ENCODE results near the gene SGCA.
A peak's percentile ranks its signal among the peaks of the same experiment; 100 is the strongest.

SGCA gene

DNA sequence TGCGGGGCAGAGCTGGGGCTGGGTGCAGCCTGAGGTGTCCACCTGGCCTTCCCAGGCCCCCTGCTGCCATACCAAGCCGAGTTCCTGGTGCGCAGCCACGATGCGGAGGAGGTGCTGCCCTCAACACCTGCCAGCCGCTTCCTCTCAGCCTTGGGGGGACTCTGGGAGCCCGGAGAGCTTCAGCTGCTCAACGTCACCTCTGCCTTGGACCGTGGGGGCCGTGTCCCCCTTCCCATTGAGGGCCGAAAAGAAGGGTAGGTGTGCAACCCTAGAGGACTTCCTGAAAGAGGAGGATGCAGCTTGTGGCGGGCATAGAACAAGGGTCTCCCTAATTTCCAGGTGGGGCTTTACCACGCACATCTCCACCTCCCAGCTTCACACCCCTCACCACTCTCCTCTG, 2.5 kb downstream of the SGCA start:
- DNase-seq, result no peak

DNA sequence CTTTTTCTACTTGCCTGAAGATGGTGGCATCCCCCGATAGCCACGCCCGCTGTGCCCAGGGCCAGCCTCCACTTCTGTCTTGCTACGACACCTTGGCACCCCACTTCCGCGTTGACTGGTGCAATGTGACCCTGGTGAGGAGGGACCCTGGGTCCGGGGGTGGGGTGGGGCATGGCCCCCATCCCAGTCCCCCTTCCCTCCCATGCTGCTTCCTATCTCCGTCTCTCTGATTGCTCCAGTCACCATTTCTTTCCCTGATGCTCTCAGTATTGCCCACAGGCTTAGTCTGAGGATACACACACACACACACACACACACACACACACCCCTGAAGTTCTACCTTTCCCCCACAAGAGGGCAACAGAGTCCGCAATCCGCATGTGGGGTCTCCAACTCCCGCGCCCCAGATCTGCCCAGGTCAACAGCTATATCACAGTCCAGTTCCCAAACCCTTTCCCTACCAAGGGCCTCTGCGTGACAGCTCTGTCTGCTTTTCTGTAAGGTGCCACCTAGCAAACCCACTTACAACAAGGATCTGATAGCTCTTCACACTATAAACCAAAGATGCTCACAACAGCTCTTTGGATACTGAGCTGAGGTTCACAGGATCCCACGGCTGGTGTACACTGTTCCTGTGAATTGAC, 3.4 kb downstream of the SGCA start:
- DNase-seq, result no peak

DNA sequence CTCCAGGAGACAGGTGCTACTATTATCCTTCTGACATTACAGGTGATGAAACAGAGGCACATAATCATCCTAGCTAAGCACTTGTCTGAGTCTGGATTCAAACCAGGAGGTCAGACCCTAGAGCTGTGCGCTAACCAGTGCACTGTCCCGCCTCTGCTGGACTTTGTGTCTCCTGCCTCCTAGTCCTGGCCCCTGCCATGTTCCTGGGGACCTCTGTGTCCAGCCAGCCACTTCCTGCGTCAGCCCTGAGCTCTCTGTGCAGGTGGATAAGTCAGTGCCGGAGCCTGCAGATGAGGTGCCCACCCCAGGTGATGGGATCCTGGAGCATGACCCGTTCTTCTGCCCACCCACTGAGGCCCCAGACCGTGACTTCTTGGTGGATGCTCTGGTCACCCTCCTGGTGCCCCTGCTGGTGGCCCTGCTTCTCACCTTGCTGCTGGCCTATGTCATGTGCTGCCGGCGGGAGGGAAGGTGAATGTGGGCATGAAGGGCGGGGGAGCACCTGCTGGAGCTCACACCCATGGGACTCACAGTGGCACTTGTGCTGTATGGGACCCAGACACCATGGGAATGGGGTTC, 4.2 kb downstream of the SGCA start:
- no peak for DNase-seq

GRCh38 chr17:50170662-50171370, 5.0 kb downstream of the SGCA start:
- DNase-seq, result no peak

DNA sequence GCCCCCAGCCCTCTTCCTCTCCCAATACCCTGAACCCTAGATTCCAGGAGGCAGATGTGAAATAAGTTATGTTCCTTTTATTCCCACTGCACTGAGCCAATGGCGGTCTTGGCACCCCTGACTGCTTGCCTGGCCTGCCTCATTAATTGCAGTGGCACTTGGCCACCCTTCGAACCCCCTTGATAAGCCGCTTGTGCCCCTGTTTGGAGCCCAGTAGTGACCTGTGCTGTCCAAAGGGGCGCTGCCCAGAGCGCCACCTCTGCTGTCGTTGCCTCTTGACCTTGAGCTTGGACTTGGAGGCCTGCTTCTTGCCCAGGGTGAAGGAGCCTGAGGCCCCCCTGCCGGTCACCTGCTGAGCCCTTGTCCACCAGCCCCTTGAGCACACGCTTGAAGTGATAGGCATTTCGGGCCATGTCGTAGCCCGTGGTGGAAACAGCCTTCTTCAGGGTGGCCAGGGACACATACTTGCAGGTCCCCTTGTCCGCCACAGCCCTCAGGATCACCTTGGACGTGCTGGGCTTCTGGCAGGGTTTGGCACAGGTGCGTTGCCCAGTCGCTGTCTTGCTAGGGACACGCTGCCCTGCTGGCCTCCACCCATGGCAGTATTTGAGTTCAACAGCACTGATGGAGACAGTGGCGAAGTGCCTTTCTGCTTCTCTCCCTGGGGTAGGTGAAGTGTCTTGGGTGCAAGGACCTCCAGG, 5.7 kb downstream of the SGCA start:
- no peak for DNase-seq

DNA sequence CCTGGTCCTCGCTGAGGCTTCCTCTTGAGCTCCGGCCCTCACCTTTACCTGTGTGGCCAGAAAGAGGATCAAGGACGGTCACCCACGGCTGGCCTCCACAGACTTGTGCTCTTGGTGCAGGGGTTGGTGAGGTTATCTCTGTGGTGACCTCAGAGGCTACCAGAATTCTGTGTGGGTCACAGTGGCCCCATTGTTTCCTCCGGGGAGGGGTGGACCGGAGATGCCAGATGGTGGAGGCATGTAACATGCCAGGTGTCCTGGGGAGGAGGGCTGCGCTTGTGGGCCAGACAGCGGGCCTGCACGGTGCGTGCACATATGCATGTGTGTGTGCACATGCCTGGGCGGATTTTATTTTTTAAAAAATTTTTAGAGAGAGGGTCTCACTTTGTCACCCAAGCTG, 6.3 kb downstream of the SGCA start:
- DNase-seq, result no peak

- DNase-seq, result no peak
These were observed 7.1 kb downstream of the SGCA start for GRCh38 chr17:50172936-50173334.

GRCh38 chr17:50173335-50173941, 7.6 kb downstream of the SGCA start:
- DNase-seq, result no peak

GRCh38 chr17:50174444-50174843, 8.6 kb downstream of the SGCA start:
- DNase-seq, result no peak

DNA sequence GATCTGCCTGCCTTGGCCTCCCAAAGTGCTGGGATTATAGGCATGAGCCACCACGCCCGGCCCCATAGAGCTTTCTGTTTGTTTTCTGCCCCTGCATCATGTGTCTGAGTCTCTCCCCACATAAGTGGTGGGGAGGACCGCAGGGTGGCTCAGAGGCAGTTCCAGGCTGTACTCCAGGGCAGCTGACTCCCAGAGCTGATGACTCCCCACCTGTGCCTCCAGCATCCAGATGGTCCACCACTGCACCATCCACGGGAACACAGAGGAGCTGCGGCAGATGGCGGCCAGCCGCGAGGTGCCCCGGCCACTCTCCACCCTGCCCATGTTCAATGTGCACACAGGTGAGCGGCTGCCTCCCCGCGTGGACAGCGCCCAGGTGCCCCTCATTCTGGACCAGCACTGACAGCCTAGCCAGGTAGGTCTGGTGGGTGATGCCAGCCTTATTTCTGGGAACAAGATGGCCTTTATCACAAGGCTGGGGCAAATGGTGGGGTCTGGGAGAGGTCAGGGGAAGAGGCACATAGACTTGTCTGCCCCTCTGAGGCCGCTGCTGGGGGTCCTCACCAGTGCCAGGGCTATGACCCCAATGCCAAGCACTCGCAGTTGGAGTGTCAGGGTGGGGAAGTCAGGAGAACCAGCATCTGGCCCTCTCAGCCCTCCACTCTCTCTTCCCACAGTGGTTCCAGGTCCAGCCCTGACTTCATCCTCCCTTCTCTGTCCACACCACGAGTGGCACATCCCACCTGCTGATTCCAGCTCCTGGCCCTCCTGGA, 9.4 kb downstream of the SGCA start:
- no peak for DNase-seq

GRCh38 chr17:50176559-50177357, 11.0 kb downstream of the SGCA start:
- no peak for DNase-seq

GRCh38 chr17:50177476-50177875, 11.7 kb downstream of the SGCA start:
- DNase-seq, result no peak

GRCh38 chr17:50177983-50178834, 12.4 kb downstream of the SGCA start:
- DNase-seq, result peak; percentile 88

DNA sequence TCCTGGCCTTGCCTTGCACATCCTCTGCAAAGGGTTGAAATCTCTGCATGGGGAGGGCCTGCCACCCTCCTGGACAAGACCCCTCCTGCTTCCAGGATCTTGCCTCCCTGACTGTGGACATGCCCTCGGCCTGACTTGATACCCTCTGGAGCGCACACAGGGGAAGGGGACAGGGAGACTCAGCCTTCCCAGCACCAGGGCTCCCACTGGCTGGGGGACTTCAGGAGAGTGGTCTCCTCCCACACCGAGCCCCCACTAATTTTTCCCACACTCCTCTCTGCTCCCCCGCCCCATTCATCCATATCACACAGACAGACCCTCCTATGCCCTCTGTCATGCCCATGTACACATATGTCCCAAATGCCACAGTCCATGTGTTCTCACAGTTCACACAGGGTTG, 14.3 kb downstream of the SGCA start:
- no peak for DNase-seq

DNA sequence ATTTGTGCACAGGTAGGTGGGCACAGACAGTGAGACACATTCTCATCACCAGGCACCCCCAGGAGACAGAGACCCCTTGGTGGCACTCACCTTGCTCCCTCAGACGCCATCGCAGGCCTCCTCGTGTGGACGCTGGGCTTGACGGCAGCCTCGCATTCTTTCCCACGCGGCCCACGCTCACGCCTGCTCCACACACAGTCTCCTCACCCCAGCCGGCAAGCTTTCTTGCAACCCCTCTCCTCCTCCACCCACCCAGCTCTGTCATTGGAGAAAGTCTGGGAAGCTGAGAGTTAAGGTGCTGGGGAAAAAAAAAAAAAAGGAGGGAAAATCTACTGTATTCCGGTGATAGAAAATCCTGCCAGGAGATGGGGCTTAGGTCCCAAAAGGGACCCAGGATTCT, 14.8 kb downstream of the SGCA start:
- DNase-seq, result no peak

DNA sequence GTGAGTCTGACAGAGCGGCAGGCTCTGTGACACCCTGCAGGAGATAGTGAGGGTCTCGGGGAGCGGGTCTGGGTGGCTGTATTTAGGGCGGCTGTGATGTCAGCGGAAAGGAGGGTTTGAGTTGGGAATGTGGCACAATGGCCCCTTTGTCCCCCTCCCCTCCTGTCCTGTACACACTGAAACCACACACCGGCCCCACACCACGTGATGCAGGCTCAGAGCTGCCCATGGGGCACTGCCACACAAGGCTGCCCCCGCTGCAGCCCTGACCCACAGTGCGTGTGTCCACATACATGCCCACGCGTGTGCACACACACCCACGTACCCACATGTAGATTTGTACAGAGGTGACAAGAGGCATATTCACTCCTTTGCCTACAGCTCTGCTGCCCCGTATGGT, 15.3 kb downstream of the SGCA start:
- no peak for DNase-seq

DNA sequence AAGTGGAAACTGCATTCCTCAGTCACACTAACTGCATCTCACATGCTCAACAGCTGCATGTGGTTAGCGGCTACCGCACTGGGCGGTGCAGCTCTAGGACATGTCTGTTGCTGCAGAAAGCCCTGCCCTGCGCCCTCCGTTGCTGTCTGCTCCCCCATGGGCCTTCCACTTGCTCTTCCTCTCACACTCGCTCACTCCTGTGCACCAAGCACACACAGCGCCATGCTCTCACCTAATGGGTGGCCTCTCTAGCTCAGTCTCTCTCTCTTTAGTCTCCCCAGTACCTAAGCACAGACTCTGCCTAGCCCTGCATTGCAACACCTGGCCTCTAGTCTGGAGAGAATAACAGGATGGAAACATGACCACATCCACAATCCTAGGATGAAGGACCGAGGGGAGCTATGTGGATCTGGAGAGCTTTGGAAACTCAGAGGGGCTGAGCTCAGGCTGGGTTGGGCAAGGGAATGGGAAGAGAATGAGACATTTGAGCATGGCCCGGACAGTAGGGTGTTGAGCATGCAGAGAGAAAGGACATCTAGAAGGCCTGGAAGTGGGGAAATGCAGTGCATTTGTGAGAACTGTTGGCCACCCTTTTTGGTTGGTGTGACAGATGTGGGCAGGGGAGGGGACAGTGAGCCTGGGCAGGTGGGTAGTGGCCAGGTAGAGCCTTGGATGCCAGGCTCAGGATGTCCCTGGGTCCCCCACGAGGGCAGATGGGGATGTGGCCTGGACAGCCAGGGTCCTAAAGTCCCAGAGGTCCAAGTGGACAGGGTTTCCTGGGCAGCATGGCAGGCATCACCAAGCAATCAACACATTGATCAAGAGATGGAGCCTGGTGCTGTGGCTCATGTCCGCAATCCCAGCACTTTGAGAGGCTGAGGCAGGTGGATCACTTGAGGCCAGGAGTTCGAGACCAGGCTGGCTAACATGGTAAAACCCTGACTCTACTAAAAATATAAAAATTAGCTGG, 16.1 kb downstream of the SGCA start:
- DNase-seq, result no peak

- DNase-seq, result no peak
These were observed 17.1 kb downstream of the SGCA start for GRCh38 chr17:50182783-50183420.

- no peak for DNase-seq
These were observed 17.7 kb downstream of the SGCA start for GRCh38 chr17:50183421-50183994.
